Adipocyte (in vitro differentiated cells): ENCODE data around the gene MARCHF4.
"Not testable (repeated sequence)": the region's sequence is repeated elsewhere in the genome, so short reads cannot be mapped to it uniquely, and the experiment has no call there.

ENCODE experiments used
- DNase-seq: peaks from one replicate; pipeline ENCODE4 v3.0.0-alpha.2; 2015; ENCODE audit warnings: low read depth
- H3K27me3 ChIP-seq: replicated peaks from 2 replicates; pipeline ENCODE4 v1.7.0; 2013; ENCODE audit warnings: mild to moderate bottlenecking, low read length, moderate library complexity; ENCODE audit not compliant: control insufficient read depth, insufficient read depth
- H3K36me3 ChIP-seq: 2 replicates; pipeline ENCODE4 v1.7.0; 2013; ENCODE audit warnings: low read length, mild to moderate bottlenecking, moderate library complexity; ENCODE audit not compliant: control insufficient read depth, insufficient read depth, severe bottlenecking
- H3K4me1 ChIP-seq: 2 replicates; pipeline ENCODE4 v1.7.0; 2013; ENCODE audit warnings: mild to moderate bottlenecking, low read length, moderate library complexity; ENCODE audit not compliant: control insufficient read depth, insufficient read depth
- H3K4me3 ChIP-seq: 2 replicates; pipeline ENCODE4 v1.7.0; 2013; ENCODE audit warnings: mild to moderate bottlenecking, low read length, moderate library complexity
- H3K9ac ChIP-seq: 2 replicates; pipeline ENCODE4 v1.7.0; 2013; ENCODE audit warnings: mild to moderate bottlenecking, low read length, moderate library complexity
- H3K9me3 ChIP-seq: 2 replicates; pipeline ENCODE4 v1.7.0; 2013; ENCODE audit warnings: mild to moderate bottlenecking, low read length, moderate library complexity; ENCODE audit not compliant: control insufficient read depth

The MARCHF4 gene

GRCh38 chr2:216388046-216388884 is 16.0 kb upstream of the MARCHF4 start:
- no peak overlapping the region for H3K9ac ChIP-seq
- DNase-seq: no peak
- no peaks in the 10 kb centered on the region for H3K36me3 ChIP-seq
- no peak overlapping the region for H3K4me3 ChIP-seq
- no peaks in the 10 kb centered on the region for H3K27me3 ChIP-seq
- H3K9me3 ChIP-seq: no peaks in the 10 kb centered on the region
- peaks cover 4% of the 10 kb centered on the region for H3K4me1 ChIP-seq

GRCh38 chr2:216387262-216387661 is 15.0 kb upstream of the MARCHF4 start:
- Histone ChIP-seq H3K4me1 (peaks cover 4% of the 10 kb centered on the region), H3K9me3 (no peaks in the 10 kb centered on the region), H3K36me3 (no peaks in the 10 kb centered on the region), H3K9ac (no peak overlapping the region), H3K27me3 (no peaks in the 10 kb centered on the region), H3K4me3 (no peak overlapping the region)
- no peak for DNase-seq

- H3K9me3 ChIP-seq: no peaks in the 10 kb centered on the region
- H3K9ac ChIP-seq: no peak overlapping the region
- no peaks in the 10 kb centered on the region for H3K36me3 ChIP-seq
- no peak overlapping the region for H3K4me3 ChIP-seq
- no peaks in the 10 kb centered on the region for H3K27me3 ChIP-seq
- peaks cover 4% of the 10 kb centered on the region for H3K4me1 ChIP-seq
- DNase-seq: no peak
These were observed 13.2 kb upstream of the MARCHF4 start for GRCh38 chr2:216385478-216385877.

GRCh38 chr2:216384409-216384808 is 12.1 kb upstream of the MARCHF4 start:
- H3K4me1 ChIP-seq, H3K9ac ChIP-seq, H3K9me3 ChIP-seq, DNase-seq, H3K36me3 ChIP-seq, H3K27me3 ChIP-seq, H3K4me3 ChIP-seq: not testable (repeated sequence)

- no peaks in the 10 kb centered on the region for H3K4me1 ChIP-seq
- no peaks in the 10 kb centered on the region for H3K9me3 ChIP-seq
- no peaks in the 10 kb centered on the region for H3K36me3 ChIP-seq
- no peak overlapping the region for H3K4me3 ChIP-seq
- DNase-seq: no peak
- no peak overlapping the region for H3K9ac ChIP-seq
- H3K27me3 ChIP-seq: no peaks in the 10 kb centered on the region
These were observed 7.7 kb upstream of the MARCHF4 start for GRCh38 chr2:216379977-216380376.

GRCh38 chr2:216375286-216375685 is 3.0 kb upstream of the MARCHF4 start:
- Histone ChIP-seq H3K9me3 (no peaks in the 10 kb centered on the region), H3K27me3 (no peaks in the 10 kb centered on the region), H3K4me3 (no peak overlapping the region), H3K36me3 (no peaks in the 10 kb centered on the region), H3K9ac (no peak overlapping the region), H3K4me1 (peaks cover 20% of the 10 kb centered on the region)
- DNase-seq: no peak

GRCh38 chr2:216373896-216374295 is 1.6 kb upstream of the MARCHF4 start:
- Histone ChIP-seq H3K4me3 (no peak overlapping the region), H3K36me3 (no peaks in the 10 kb centered on the region), H3K27me3 (no peaks in the 10 kb centered on the region), H3K9me3 (no peaks in the 10 kb centered on the region), H3K9ac (no peak overlapping the region), H3K4me1 (peaks cover 20% of the 10 kb centered on the region)
- no peak for DNase-seq

GRCh38 chr2:216372761-216373291 is 543 bp upstream of the MARCHF4 start:
- peaks cover 24% of the 10 kb centered on the region for H3K4me1 ChIP-seq
- no peaks in the 10 kb centered on the region for H3K9me3 ChIP-seq
- no peaks in the 10 kb centered on the region for H3K27me3 ChIP-seq
- peak overlapping the region; percentile 71 for H3K9ac ChIP-seq
- peak overlapping the region; percentile 74 for H3K4me3 ChIP-seq
- DNase-seq: peak; percentile 74
- H3K36me3 ChIP-seq: no peaks in the 10 kb centered on the region

GRCh38 chr2:216370961-216371712 is 1.1 kb downstream of the MARCHF4 start:
- Histone ChIP-seq H3K4me1 (peaks cover 32% of the 10 kb centered on the region), H3K9ac (peak overlapping the region; percentile 78), H3K9me3 (no peaks in the 10 kb centered on the region), H3K4me3 (peak overlapping the region; percentile 74), H3K36me3 (no peaks in the 10 kb centered on the region), H3K27me3 (no peaks in the 10 kb centered on the region)
- DNase-seq: peak; percentile 57

GRCh38 chr2:216369821-216370220 is 2.5 kb downstream of the MARCHF4 start:
- H3K9me3 ChIP-seq: no peaks in the 10 kb centered on the region
- no peak overlapping the region for H3K9ac ChIP-seq
- H3K4me3 ChIP-seq: peak overlapping the region; percentile 74
- H3K4me1 ChIP-seq: peaks cover 32% of the 10 kb centered on the region
- no peaks in the 10 kb centered on the region for H3K27me3 ChIP-seq
- H3K36me3 ChIP-seq: no peaks in the 10 kb centered on the region
- no peak for DNase-seq

- Histone ChIP-seq H3K36me3 (no peaks in the 10 kb centered on the region), H3K9me3 (no peaks in the 10 kb centered on the region), H3K27me3 (no peaks in the 10 kb centered on the region), H3K9ac (no peak overlapping the region), H3K4me1 (peaks cover 23% of the 10 kb centered on the region), H3K4me3 (peak overlapping the region; percentile 43)
- DNase-seq: peak; percentile 55
These were observed 5.4 kb downstream of the MARCHF4 start for GRCh38 chr2:216366777-216367471.
